SK-N-MC (cell line): Measurements from ENCODE around the gene BMP10.

ENCODE experiments used
- EZH2 ChIP-seq: fragments of 200-600 bp; sonication (generic); IDR thresholded peaks from one replicate; pipeline ENCODE4 v1.6.1; 2017; ENCODE audit warnings: antibody characterized with exemption
- POLR2AphosphoS5 ChIP-seq: IDR thresholded peaks from 2 replicates; pipeline ENCODE4 v1.6.1; 2012; ENCODE audit warnings: mild to moderate bottlenecking, low read depth, low read length, borderline replicate concordance

DNA sequence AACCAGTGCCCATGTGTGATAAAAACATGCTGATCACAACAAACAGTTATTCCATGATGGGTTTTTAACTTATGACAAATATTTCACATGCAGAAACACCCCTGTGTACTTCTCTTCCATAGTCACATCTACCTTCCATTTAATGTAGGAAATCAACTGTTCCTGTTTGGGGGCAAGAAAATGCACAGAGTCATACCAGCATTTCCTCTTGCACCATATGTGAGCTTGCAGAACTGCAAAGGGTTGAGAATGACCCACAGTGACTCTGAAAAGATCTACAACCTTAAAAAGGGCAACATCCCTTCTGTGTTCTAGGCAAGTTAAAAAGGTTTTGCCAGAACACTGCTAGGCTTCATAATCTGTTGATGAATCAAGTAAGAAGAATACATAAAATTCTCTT is 9.9 kb downstream of the BMP10 start:
- TF ChIP-seq POLR2AphosphoS5 (no peak), EZH2 (no peak)
